ENCODE data around the gene CACNA1C.

The CACNA1C gene

GRCh38 chr12:2384029-2384386 lies 331.2 kb downstream of the CACNA1C start:
- H3K9me3 ChIP-seq (ENCODE audit: control insufficient read depth in 1 of 2, low read length in 2 of 2), result no peaks in the 10 kb centered on the region
- no peaks in the 10 kb centered on the region for H3K27me3 ChIP-seq (ENCODE audit: control insufficient read depth in 1 of 2, insufficient read depth in 2 of 2, low read length in 2 of 2)
- no peak overlapping the region for H3K9ac ChIP-seq (ENCODE audit: low read depth in 1 of 2, low read length in 2 of 2)
- H3K4me1 ChIP-seq (ENCODE audit: control insufficient read depth in 1 of 2, insufficient read depth in 2 of 2, low read length in 2 of 2), result peaks cover 10 to 15% of the 10 kb centered on the region in 2 donors
- no peak overlapping the region for H3K4me3 ChIP-seq (ENCODE audit: low read depth in 1 of 2, low read length in 2 of 2)
- no peaks in the 10 kb centered on the region for H3K36me3 ChIP-seq (ENCODE audit: control insufficient read depth in 1 of 2, insufficient read depth in 2 of 2, low read length in 2 of 2)
- H3K27ac ChIP-seq (ENCODE audit: low read depth, low read length), result no peak overlapping the region

DNA sequence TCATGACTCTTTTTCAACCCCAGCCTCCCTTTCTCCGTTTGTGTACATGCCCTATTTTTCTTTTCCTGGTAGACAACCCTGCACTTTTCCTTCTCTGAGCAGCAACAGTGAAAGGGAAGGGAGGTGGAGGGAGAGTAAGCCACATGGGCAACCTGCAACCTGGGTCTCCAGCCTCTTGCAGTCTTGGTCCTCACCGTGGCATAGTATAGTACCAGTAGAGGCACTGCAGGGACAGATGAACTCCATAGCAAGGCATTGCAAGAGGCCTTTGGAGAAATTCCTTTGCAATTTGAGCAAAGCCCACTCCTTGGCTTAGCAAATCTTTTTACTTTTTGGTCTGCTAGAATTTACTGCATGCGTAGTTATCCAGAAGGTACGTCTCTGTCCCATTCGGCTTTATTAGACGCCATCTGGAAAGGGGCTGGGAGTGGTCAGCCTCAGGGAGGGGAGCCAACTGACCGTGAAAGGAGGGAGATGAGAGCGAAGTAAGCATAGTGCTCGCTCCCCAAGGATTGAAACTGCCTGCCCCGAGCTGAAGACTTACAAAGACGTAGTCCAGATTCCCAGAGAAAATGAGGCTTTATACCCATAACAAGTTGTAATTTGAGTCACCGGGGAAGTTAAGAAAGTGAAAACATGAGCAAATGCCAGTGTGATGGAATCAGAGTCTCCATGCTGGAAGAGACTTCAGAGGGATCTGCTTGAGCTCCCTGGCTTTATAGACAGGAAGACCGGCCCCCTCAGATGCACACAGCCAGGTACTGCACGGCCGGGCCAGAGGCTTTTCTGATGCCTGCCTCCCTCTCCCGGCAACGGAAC lies 332.0 kb downstream of the CACNA1C start:
- Histone ChIP-seq H3K4me1 (ENCODE audit: control insufficient read depth in 1 of 2, insufficient read depth in 2 of 2, low read length in 2 of 2) (peaks cover 10 to 15% of the 10 kb centered on the region in 2 donors), H3K4me3 (ENCODE audit: low read depth in 1 of 2, low read length in 2 of 2) (no peak overlapping the region), H3K36me3 (ENCODE audit: control insufficient read depth in 1 of 2, insufficient read depth in 2 of 2, low read length in 2 of 2) (no peaks in the 10 kb centered on the region), H3K27me3 (ENCODE audit: control insufficient read depth in 1 of 2, insufficient read depth in 2 of 2, low read length in 2 of 2) (no peaks in the 10 kb centered on the region), H3K9me3 (ENCODE audit: control insufficient read depth in 1 of 2, low read length in 2 of 2) (no peaks in the 10 kb centered on the region), H3K27ac (ENCODE audit: low read depth, low read length) (no peak overlapping the region), H3K9ac (ENCODE audit: low read depth in 1 of 2, low read length in 2 of 2) (no peak overlapping the region)

GRCh38 chr12:2385529-2385928 lies 332.7 kb downstream of the CACNA1C start:
- H3K27me3 ChIP-seq (ENCODE audit: control insufficient read depth in 1 of 2, insufficient read depth in 2 of 2, low read length in 2 of 2), result no peaks in the 10 kb centered on the region
- H3K9ac ChIP-seq (ENCODE audit: low read depth in 1 of 2, low read length in 2 of 2), result no peak overlapping the region
- no peaks in the 10 kb centered on the region for H3K9me3 ChIP-seq (ENCODE audit: control insufficient read depth in 1 of 2, low read length in 2 of 2)
- peaks cover 10 to 15% of the 10 kb centered on the region in 2 donors for H3K4me1 ChIP-seq (ENCODE audit: control insufficient read depth in 1 of 2, insufficient read depth in 2 of 2, low read length in 2 of 2)
- no peak overlapping the region for H3K4me3 ChIP-seq (ENCODE audit: low read depth in 1 of 2, low read length in 2 of 2)
- no peaks in the 10 kb centered on the region for H3K36me3 ChIP-seq (ENCODE audit: control insufficient read depth in 1 of 2, insufficient read depth in 2 of 2, low read length in 2 of 2)
- no peak overlapping the region for H3K27ac ChIP-seq (ENCODE audit: low read depth, low read length)

- Histone ChIP-seq H3K27me3 (ENCODE audit: control insufficient read depth in 1 of 2, insufficient read depth in 2 of 2, low read length in 2 of 2) (no peaks in the 10 kb centered on the region), H3K4me1 (ENCODE audit: control insufficient read depth in 1 of 2, insufficient read depth in 2 of 2, low read length in 2 of 2) (peaks cover 10 to 15% of the 10 kb centered on the region in 2 donors), H3K36me3 (ENCODE audit: control insufficient read depth in 1 of 2, insufficient read depth in 2 of 2, low read length in 2 of 2) (no peaks in the 10 kb centered on the region), H3K27ac (ENCODE audit: low read depth, low read length) (no peak overlapping the region), H3K4me3 (ENCODE audit: low read depth in 1 of 2, low read length in 2 of 2) (no peak overlapping the region), H3K9ac (ENCODE audit: low read depth in 1 of 2, low read length in 2 of 2) (no peak overlapping the region), H3K9me3 (ENCODE audit: control insufficient read depth in 1 of 2, low read length in 2 of 2) (no peaks in the 10 kb centered on the region)
Measured at GRCh38 chr12:2386566-2386965, 333.8 kb downstream of the CACNA1C start.

DNA sequence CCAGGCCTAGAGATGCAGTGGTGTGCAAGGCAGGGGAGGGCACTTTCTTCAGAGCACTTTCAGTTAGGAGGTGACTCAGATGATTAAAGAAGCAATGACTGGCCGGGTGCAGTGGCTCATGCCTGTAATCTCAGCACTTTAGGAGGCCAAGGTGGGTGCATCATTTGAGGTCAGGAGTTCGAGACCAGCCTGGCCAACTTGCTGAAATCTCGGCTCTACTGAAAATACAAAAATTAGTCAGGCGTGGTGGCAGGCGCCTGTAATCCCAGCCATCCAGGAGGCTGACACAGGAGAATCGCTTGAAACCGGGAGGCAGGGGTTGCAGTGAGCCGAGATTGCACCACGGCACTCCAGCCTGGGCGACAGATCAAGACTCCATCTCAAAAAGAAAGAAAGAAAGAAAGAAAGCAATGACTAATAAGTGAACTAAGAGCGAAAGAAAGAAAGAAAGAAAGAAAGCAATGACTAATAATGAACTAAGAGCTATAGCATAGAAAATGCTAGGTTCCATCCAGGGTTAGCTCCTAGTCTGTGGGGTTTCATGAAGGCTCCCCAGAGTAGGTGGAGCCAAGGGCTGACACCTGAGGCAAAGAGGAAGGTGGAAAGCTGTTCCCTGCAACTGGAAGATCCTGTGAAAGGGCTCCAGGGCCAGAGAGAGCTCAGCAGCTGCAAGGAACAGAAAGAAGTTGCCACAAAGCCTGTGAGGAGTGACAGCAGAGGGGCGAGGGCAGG lies 334.5 kb downstream of the CACNA1C start:
- H3K9ac ChIP-seq (ENCODE audit: low read depth in 1 of 2, low read length in 2 of 2), result no peak overlapping the region
- no peaks in the 10 kb centered on the region for H3K36me3 ChIP-seq (ENCODE audit: control insufficient read depth in 1 of 2, insufficient read depth in 2 of 2, low read length in 2 of 2)
- H3K27me3 ChIP-seq (ENCODE audit: control insufficient read depth in 1 of 2, insufficient read depth in 2 of 2, low read length in 2 of 2), result no peaks in the 10 kb centered on the region
- H3K27ac ChIP-seq (ENCODE audit: low read depth, low read length), result no peak overlapping the region
- H3K4me1 ChIP-seq (ENCODE audit: control insufficient read depth in 1 of 2, insufficient read depth in 2 of 2, low read length in 2 of 2), result peaks cover 10 to 15% of the 10 kb centered on the region in 2 donors
- H3K4me3 ChIP-seq (ENCODE audit: low read depth in 1 of 2, low read length in 2 of 2), result no peak overlapping the region
- no peaks in the 10 kb centered on the region for H3K9me3 ChIP-seq (ENCODE audit: control insufficient read depth in 1 of 2, low read length in 2 of 2)

- no peaks in the 10 kb centered on the region for H3K4me1 ChIP-seq (ENCODE audit: control insufficient read depth in 1 of 2, insufficient read depth in 2 of 2, low read length in 2 of 2)
Measured at GRCh38 chr12:2389079-2389790, 336.4 kb downstream of the CACNA1C start.

GRCh38 chr12:2390133-2390532 lies 337.3 kb downstream of the CACNA1C start:
- no peak overlapping the region for H3K9ac ChIP-seq (ENCODE audit: low read depth in 1 of 2, low read length in 2 of 2)
- no peaks in the 10 kb centered on the region for H3K4me1 ChIP-seq (ENCODE audit: control insufficient read depth in 1 of 2, insufficient read depth in 2 of 2, low read length in 2 of 2)
- no peaks in the 10 kb centered on the region for H3K27me3 ChIP-seq (ENCODE audit: control insufficient read depth in 1 of 2, insufficient read depth in 2 of 2, low read length in 2 of 2)
- H3K27ac ChIP-seq (ENCODE audit: low read depth, low read length), result no peak overlapping the region
- H3K9me3 ChIP-seq (ENCODE audit: control insufficient read depth in 1 of 2, low read length in 2 of 2), result no peaks in the 10 kb centered on the region
- H3K36me3 ChIP-seq (ENCODE audit: control insufficient read depth in 1 of 2, insufficient read depth in 2 of 2, low read length in 2 of 2), result no peaks in the 10 kb centered on the region
- no peak overlapping the region for H3K4me3 ChIP-seq (ENCODE audit: low read depth in 1 of 2, low read length in 2 of 2)

More at GRCh38 chr12:2389079-2389790, 336.4 kb downstream of the CACNA1C start:
- no peaks in the 10 kb centered on the region for H3K27me3 ChIP-seq (ENCODE audit: control insufficient read depth in 1 of 2, insufficient read depth in 2 of 2, low read length in 2 of 2)
- no peak overlapping the region for H3K4me3 ChIP-seq (ENCODE audit: low read depth in 1 of 2, low read length in 2 of 2)
- no peak overlapping the region for H3K27ac ChIP-seq (ENCODE audit: low read depth, low read length)
- no peaks in the 10 kb centered on the region for H3K9me3 ChIP-seq (ENCODE audit: control insufficient read depth in 1 of 2, low read length in 2 of 2)
- H3K9ac ChIP-seq (ENCODE audit: low read depth in 1 of 2, low read length in 2 of 2), result no peak overlapping the region
- no peaks in the 10 kb centered on the region for H3K36me3 ChIP-seq (ENCODE audit: control insufficient read depth in 1 of 2, insufficient read depth in 2 of 2, low read length in 2 of 2)

- Histone ChIP-seq H3K27ac (ENCODE audit: low read depth, low read length) (no peak overlapping the region), H3K4me3 (ENCODE audit: low read depth in 1 of 2, low read length in 2 of 2) (no peak overlapping the region), H3K4me1 (ENCODE audit: control insufficient read depth in 1 of 2, insufficient read depth in 2 of 2, low read length in 2 of 2) (peaks cover 0 to 5% of the 10 kb centered on the region in 2 donors)
Measured at GRCh38 chr12:2390850-2391390, 338.1 kb downstream of the CACNA1C start.

GRCh38 chr12:2391740-2392331 lies 339.0 kb downstream of the CACNA1C start:
- no peak overlapping the region for H3K27ac ChIP-seq (ENCODE audit: low read depth, low read length)
- no peak overlapping the region for H3K9ac ChIP-seq (ENCODE audit: low read depth in 1 of 2, low read length in 2 of 2)
- no peaks in the 10 kb centered on the region for H3K27me3 ChIP-seq (ENCODE audit: control insufficient read depth in 1 of 2, insufficient read depth in 2 of 2, low read length in 2 of 2)
- H3K4me1 ChIP-seq (ENCODE audit: control insufficient read depth in 1 of 2, insufficient read depth in 2 of 2, low read length in 2 of 2), result peaks cover 2 to 6% of the 10 kb centered on the region in 2 donors
- H3K36me3 ChIP-seq (ENCODE audit: control insufficient read depth in 1 of 2, insufficient read depth in 2 of 2, low read length in 2 of 2), result no peaks in the 10 kb centered on the region
- no peak overlapping the region for H3K4me3 ChIP-seq (ENCODE audit: low read depth in 1 of 2, low read length in 2 of 2)
- no peaks in the 10 kb centered on the region for H3K9me3 ChIP-seq (ENCODE audit: control insufficient read depth in 1 of 2, low read length in 2 of 2)

More at GRCh38 chr12:2390850-2391390, 338.1 kb downstream of the CACNA1C start:
- no peaks in the 10 kb centered on the region for H3K36me3 ChIP-seq (ENCODE audit: control insufficient read depth in 1 of 2, insufficient read depth in 2 of 2, low read length in 2 of 2)
- no peak overlapping the region for H3K9ac ChIP-seq (ENCODE audit: low read depth in 1 of 2, low read length in 2 of 2)
- no peaks in the 10 kb centered on the region for H3K27me3 ChIP-seq (ENCODE audit: control insufficient read depth in 1 of 2, insufficient read depth in 2 of 2, low read length in 2 of 2)
- H3K9me3 ChIP-seq (ENCODE audit: control insufficient read depth in 1 of 2, low read length in 2 of 2), result no peaks in the 10 kb centered on the region
